Suppressor macrophage (primary cell): ENCODE results near the gene NEB.

Experiments
- DNase-seq, 4 experiments: peaks; one replicate each; pipeline ENCODE4 v3.0.0-alpha.2; 2020 to 2022
- total RNA-seq, 17 experiments: gene quantifications; one replicate each; lab custom pipeline; 2026; ENCODE audit warnings: mixed read lengths in 6 of 17, inconsistent platforms in 3 of 17; lab: John Stamatoyannopoulos, UW

Gene NEB
- 0.21 to 20.4 (median 3.7) reads per million in 17 experiments for total RNA-seq

DNA sequence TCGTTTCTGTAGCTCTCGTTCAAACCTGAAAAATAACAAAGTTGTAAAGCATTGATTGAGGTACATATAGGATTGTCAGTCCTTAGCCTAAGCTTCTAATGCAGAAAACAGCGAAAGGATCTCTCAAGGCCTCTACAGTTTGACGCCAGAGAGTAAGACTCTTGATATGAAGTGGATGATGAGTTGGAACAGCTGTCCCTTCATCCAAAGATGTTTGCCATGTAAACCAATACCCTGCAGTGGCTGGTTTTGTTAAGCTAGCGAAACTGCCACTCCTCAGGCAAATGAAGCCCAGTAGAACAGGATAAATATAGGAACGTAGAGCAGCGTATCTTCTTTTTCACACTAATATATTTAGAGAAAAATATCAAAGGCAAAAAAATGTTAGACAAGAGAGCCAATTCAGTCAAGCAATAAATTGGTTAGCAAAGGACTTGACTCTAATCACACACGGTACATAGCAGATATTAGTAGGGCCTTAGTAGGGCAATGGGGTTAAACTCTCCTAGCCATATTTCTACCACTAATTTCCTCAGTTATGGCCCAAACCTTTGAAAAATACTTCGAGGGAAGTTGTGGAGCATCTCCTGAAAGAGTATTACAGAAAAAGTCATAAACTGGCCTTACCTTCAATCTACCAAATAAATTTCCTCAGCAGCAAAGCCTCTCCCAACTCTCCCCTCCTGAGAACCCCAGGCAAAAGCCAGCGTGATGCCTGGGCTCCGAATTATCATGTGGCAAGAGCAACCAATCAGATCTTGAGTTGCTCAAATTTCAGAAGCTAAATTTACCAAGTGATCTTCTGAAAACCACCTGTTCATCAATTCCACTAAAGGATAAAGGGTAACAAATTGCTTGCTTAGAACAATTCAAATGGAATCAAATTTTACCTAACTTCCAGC lies at the start of gene NEB:
Gene NEB (minus strand): TSS at position 706 of the 902 bp plus-strand sequence. CDS start 1,320 bp downstream, outside the sequence.
- no peak for DNase-seq

DNA sequence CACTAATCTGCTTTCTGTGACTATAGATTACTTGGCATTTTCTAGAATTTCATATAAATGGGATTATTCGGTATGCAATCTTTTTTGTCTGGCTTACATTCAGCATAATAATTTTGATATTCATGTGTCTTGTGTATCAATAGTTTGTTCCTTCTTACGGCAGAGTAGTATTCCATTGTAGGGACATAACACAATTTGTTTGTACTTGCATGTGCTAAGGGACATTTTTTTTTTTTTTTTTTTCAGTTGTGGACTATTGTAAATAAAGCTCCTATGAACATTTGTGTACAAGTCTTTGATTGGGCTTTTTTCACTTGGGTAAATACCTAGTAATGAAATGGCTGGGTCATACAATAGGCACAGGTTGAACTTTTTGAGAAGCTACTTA lies 48.9 kb upstream of the NEB start:
- DNase-seq: no peak

- DNase-seq: no peak
These were observed 48.3 kb upstream of the NEB start for GRCh38 chr2:151782378-151783132.

DNA sequence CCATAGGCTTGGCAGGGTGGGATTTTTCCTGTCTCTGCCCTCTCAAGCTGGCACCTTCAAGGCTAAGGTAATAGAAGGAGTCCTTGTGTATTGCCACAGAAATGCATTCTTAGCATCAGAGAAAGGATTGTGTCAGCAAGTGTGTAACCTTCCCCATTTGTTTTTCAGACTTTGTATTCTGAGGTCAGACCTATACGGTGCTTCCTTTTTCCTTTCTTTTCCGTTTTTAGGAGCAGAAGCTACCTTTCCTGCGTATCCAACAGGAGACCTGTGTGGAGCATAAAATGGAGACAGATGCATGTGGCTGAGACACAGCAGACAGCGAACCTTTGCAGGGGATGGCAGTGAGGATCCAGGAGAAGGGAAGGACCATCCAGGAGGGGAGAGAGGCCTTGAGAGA lies 47.4 kb upstream of the NEB start:
- no peak for DNase-seq

DNA sequence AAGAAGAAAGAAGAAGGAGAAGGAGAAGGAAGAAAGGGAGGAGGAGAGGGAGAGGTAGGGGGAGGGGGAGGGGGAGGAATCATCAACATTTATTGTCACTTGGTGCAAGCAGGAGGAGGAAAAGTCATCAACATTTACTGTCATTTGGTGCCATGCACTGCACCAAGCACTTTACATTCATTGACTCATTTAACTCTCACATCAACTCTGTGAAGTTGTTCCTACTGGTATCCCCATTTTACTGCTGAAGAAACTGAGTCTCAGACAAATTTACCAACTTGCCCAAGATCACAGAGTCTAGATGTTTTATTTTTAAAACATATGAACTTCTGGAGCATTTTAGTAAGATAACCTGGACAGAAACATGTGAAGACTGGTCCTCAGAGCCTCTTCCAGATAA lies 46.7 kb upstream of the NEB start:
- DNase-seq: no peak

DNA sequence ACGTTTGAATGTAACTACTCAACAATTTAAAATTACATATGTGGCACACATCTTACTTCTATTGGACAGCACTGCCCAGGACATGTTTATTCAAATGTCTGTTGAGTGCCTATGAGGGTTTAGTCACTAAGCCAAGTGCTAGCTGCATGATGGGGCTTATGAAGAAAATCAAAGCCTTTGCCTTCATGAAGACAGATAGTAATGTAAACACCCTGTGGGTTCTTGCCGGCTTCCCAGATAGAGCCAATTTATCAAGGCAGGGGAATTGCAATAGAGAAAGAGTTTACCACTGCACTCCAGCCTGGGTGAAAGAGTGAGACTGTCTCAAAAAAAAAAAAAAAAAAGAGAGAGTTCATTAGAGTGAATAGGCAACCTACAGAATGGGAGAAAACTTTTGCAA lies 43.7 kb upstream of the NEB start:
- no peak for DNase-seq

- peak in 2 of 4 experiments; percentile 11 to 17 for DNase-seq
These were observed 43.2 kb upstream of the NEB start for GRCh38 chr2:151777487-151777886.

DNA sequence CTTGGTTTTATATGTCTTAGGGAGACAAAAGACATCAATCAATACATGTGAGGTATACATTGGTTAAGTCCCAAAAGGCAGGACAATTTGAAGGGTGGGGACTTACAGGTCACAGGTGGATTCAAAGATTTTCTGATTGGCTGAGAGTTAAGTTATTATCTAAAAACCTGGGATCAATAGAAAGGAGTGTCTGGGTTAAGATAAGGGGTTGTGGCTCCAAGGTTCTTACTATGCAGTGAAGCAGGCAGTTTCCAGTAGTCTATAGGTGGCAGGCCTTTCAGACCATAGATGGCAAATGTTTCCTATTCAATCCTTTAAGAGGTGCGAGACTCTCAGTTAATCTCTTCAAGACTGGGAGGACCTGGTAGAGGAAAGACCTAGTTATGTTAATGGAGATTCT lies 42.1 kb upstream of the NEB start:
- no peak for DNase-seq

DNA sequence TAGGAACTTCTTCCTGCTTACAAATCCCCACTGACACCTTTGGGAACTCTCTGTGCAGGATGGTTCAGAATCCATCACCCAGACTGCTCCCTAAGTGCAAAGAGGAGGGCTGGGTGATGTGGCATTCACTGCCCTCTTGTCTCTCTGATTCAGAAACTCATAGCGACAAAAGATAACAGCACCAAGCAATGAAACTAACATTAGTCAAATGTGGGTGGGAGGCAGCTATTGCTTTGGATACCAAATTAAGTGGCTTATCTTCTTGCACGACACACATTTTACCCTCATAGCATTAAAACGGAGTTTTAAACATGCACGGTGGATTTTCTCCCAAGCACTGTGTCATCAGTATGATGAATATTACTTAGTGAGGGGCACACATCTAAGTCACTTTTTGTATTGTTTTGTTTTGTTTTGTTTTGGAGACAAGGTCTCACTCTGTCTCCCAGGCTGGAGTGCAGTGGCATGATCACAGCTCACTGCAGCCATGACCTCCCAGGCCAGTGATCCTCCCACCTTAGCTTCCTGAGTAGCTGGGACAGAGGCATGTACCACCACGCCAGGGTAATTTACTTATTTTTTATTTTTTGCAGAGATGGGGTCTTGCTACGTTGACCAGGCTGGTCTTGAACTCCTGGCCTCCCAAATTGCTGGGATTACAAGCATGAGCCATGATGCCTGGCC lies 40.9 kb upstream of the NEB start:
- no peak for DNase-seq

- DNase-seq: no peak
These were observed 40.2 kb upstream of the NEB start for GRCh38 chr2:151774506-151774905.

GRCh38 chr2:151771599-151772358 lies 37.5 kb upstream of the NEB start:
- DNase-seq: peak in 2 of 4 experiments; percentile 8

- no peak for DNase-seq
These were observed 36.7 kb upstream of the NEB start for GRCh38 chr2:151770995-151771394.

DNA sequence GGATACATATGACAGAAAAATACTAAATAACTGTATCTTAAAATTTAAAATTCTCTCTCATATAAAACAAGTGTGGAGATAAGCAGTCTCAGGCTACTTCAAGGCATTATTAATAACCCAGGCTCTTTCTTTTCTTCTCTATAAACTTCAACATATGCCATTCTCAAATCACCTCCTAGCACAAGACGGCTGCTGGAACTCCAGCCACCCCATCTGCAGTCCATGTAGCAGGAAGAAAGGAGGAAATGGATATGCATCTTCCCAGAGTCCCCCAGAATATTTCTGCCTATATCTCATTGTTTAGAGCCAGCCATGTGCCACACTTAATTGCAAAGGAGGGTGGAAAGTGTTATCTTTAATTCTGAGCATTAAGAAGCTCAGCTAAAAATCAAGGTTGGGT lies 35.3 kb upstream of the NEB start:
- DNase-seq: no peak

DNA sequence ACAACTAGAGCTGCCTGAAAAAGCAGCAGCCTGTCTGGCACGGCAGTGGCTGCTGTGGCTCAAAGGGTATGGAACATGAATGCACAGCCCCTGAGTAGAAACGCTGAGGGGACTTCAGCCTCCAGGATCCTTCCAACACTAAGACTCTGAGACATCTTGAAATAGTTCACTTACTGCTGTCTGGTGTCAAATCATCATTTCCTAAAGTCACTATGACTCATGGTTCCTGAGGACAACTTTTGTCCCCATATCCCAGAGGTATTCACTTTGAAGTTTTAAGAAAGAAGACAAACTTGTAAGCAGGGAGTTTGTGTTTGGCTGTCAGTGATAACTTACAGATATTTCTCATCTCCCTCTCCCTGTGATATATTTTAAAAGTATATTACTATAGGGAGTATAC lies 33.3 kb upstream of the NEB start:
- DNase-seq: no peak

DNA sequence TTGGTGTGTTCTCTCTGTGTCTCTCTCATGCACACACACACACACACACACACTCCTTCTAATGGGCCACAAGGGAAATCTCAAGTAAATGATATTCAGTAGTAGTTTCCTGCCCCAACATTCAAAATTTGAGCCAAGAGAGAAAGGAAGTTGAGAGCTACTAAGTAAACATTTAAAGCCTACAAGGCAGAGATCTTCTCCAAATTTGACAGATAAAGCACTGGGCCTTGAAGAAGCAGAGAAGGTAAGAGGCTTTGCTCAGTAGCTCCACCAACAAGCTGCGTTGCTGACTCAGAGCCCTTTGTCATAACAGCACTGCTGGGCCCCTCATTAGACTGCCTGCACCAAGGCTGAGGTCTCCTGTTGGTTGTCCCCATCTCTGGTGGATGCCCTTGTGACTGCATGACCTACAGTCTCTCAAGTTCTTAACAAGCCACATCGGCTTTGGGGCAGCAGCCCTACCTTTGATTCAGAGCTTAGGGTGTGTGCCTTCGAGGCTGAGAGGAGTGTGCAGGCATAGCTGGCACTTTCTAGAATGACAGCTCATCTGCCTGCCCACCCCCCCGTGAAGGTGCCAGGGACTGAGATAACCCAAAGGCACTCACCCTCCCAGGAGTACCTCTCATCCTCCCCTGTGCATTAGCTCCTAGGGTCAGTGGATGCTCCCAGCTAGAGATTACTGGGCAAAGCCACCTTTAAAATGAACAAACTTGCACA lies 32.3 kb upstream of the NEB start:
- DNase-seq: no peak

GRCh38 chr2:151765760-151766410 lies 31.6 kb upstream of the NEB start:
- DNase-seq: no peak

- no peak for DNase-seq
These were observed 28.4 kb upstream of the NEB start for GRCh38 chr2:151762694-151763093.

DNA sequence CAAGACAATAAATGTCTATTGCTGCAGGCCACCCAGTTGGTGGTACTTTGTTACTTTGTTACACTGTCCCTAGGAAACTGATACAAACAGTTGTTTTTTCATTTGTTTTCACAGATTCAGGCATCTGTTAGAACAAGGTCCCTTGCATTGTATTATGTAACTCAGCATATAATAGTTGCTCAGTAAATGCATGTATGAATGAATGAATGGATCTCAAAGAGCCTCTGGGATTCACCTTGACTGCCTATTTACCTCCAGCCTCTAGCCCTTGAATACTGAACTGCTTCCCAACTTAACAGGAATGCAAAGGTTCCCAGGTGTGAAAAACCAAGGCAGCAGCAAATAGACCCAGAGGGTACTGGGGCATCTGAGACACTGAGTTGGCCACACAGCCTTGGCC lies 27.4 kb upstream of the NEB start:
- DNase-seq: no peak

DNA sequence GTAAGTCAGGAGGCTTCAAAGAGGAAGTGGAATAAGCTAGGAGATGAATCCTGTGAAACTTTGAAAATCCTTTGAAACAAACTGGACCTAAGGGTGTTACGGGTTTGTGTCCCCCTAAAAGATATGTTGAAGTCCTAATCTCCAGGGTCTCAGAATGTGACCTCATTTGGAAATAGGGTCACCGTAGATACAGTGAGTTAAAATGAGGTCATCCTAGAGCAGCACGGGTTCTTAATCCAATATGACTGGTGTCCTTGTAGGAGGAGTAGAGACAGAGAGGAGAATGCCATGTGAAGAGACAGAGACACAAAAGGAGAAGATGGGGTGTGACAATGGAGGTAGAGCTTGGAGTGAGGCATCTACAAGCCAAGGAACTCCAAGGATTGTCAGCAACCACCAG lies 26.9 kb upstream of the NEB start:
- DNase-seq: no peak

DNA sequence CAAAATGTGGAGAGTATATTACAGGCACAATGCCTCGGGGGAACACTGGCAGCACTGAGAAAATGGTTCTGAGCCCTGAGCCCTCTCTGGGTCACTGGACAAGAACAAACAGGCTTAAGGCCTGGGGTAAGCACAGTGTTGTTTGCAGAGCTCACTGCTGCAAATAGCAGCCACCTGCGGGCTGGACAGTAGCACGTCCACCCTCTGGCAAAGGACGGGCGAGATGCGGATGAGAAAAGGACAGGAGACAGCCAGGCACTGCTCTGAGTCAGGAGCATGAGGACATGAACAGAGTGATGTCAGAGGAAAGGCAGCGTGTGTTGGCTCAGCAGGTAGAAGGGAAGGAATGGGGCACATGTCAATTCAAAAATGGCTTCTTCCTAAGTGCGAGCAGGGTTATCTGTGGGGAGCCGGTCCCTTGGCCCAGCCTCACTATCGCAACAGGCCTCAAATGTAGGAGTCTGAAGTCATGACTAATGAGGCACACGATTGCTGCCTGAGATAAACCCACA lies 25.9 kb upstream of the NEB start:
- DNase-seq: no peak

GRCh38 chr2:151758744-151759143 lies 24.5 kb upstream of the NEB start:
- no peak for DNase-seq
